ENCODE data around the gene ACAP3.

The ACAP3 gene

GRCh38 chr1:1319646-1319941 lies 11.9 kb upstream of the ACAP3 start:
- H3K4me2 ChIP-seq (ENCODE audit: low read depth, low read length) = no peak overlapping the region
- H3K9me3 ChIP-seq (replicated peaks; ENCODE audit: insufficient read depth, low read length) = no peaks in the 10 kb centered on the region
- H3K79me2 ChIP-seq (ENCODE audit: low read length) = peaks cover 63% of the 10 kb centered on the region
- H3K27me3 ChIP-seq (replicated peaks; ENCODE audit: insufficient read depth, low read length) = no peaks in the 10 kb centered on the region
- H3K9me2 ChIP-seq (replicated peaks; ENCODE audit: insufficient read depth, low read length) = no peaks in the 10 kb centered on the region
- H3K27ac ChIP-seq (ENCODE audit: low read length) = no peak overlapping the region
- H4K20me1 ChIP-seq (ENCODE audit: insufficient read depth, low read length) = peaks cover 12% of the 10 kb centered on the region; the same call in 1 of the 2 replicates
- no peak overlapping the region for H2AFZ ChIP-seq (ENCODE audit: low read length)
- H3K4me1 ChIP-seq (ENCODE audit: low read length) = peaks cover 3% of the 10 kb centered on the region; the same call in 1 of the 2 replicates
- H3K9ac ChIP-seq (ENCODE audit: low read length) = no peak overlapping the region
- no peak for TF ChIP-seq EZH2phosphoT487 (IDR thresholded peaks at IDR 0.05; ENCODE audit: low read length)
- no peak for TF ChIP-seq EZH2 (optimal IDR thresholded peaks at IDR 0.05; ENCODE audit: low read depth, low read length)
- no peak for TF ChIP-seq CTCF (IDR thresholded peaks at IDR 0.05; ENCODE audit: low read length)
- 0 out of 2 replicates have a peak, but pooled peaks cover 5% of the 10 kb centered on the region for H3K36me3 ChIP-seq (replicated peaks; ENCODE audit: insufficient read depth, low read length)
- H3K4me3 ChIP-seq (ENCODE audit: low read length) = no peak overlapping the region
- peaks cover 5% of the 10 kb centered on the region; the same call in 1 of the 2 replicates for H3F3A ChIP-seq (ENCODE audit: insufficient read depth, low read length)
- DNase-seq = no peak

GRCh38 chr1:1318777-1319645 lies 11.3 kb upstream of the ACAP3 start:
- Histone ChIP-seq H3K36me3 (replicated peaks; ENCODE audit: insufficient read depth, low read length) (0 out of 2 replicates have a peak, but pooled peaks cover 6% of the 10 kb centered on the region), H2AFZ (ENCODE audit: low read length) (no peak overlapping the region), H3K9ac (ENCODE audit: low read length) (no peak overlapping the region), H3K4me1 (ENCODE audit: low read length) (peaks cover 3% of the 10 kb centered on the region; the same call in 1 of the 2 replicates), H3K27me3 (replicated peaks; ENCODE audit: insufficient read depth, low read length) (no peaks in the 10 kb centered on the region), H3K4me3 (ENCODE audit: low read length) (no peak overlapping the region), H3K9me2 (replicated peaks; ENCODE audit: insufficient read depth, low read length) (no peaks in the 10 kb centered on the region), H3F3A (ENCODE audit: insufficient read depth, low read length) (peaks cover 5% of the 10 kb centered on the region; the same call in 1 of the 2 replicates), H3K9me3 (replicated peaks; ENCODE audit: insufficient read depth, low read length) (no peaks in the 10 kb centered on the region), H4K20me1 (ENCODE audit: insufficient read depth, low read length) (peaks cover 12% of the 10 kb centered on the region; the same call in 1 of the 2 replicates), H3K4me2 (ENCODE audit: low read depth, low read length) (no peak overlapping the region), H3K79me2 (ENCODE audit: low read length) (peaks cover 63% of the 10 kb centered on the region), H3K27ac (ENCODE audit: low read length) (no peak overlapping the region)
- TF ChIP-seq CTCF (IDR thresholded peaks at IDR 0.05; ENCODE audit: low read length) = no peak
- no peak for TF ChIP-seq EZH2phosphoT487 (IDR thresholded peaks at IDR 0.05; ENCODE audit: low read length)
- TF ChIP-seq EZH2 (optimal IDR thresholded peaks at IDR 0.05; ENCODE audit: low read depth, low read length) = no peak
- no peak for DNase-seq

- Histone ChIP-seq H3K4me1 (ENCODE audit: low read length) (peaks cover 3% of the 10 kb centered on the region; the same call in 1 of the 2 replicates), H3K4me3 (ENCODE audit: low read length) (no peak overlapping the region), H3K4me2 (ENCODE audit: low read depth, low read length) (no peak overlapping the region), H3K79me2 (ENCODE audit: low read length) (peaks cover 65% of the 10 kb centered on the region), H3K27ac (ENCODE audit: low read length) (no peak overlapping the region), H3K36me3 (replicated peaks; ENCODE audit: insufficient read depth, low read length) (0 out of 2 replicates have a peak, but pooled peaks cover 7% of the 10 kb centered on the region), H2AFZ (ENCODE audit: low read length) (no peak overlapping the region), H4K20me1 (ENCODE audit: insufficient read depth, low read length) (peaks cover 10% of the 10 kb centered on the region; the same call in 1 of the 2 replicates), H3K9me3 (replicated peaks; ENCODE audit: insufficient read depth, low read length) (no peaks in the 10 kb centered on the region), H3K9me2 (replicated peaks; ENCODE audit: insufficient read depth, low read length) (no peaks in the 10 kb centered on the region), H3F3A (ENCODE audit: insufficient read depth, low read length) (peaks cover 5% of the 10 kb centered on the region; the same call in 1 of the 2 replicates), H3K27me3 (replicated peaks; ENCODE audit: insufficient read depth, low read length) (no peaks in the 10 kb centered on the region), H3K9ac (ENCODE audit: low read length) (no peak overlapping the region)
- DNase-seq = no peak
- TF ChIP-seq EZH2 (optimal IDR thresholded peaks at IDR 0.05; ENCODE audit: low read depth, low read length) (no peak), EZH2phosphoT487 (IDR thresholded peaks at IDR 0.05; ENCODE audit: low read length) (no peak), CTCF (IDR thresholded peaks at IDR 0.05; ENCODE audit: low read length) (no peak)
Observed at GRCh38 chr1:1318131-1318652, 10.5 kb upstream of the ACAP3 start.

Measured in MM.1S (cell line).